SU-DHL-6 (cell line): Measurements from ENCODE around the gene GRAMD2B.

Experiments used
- H2AFZ ChIP-seq: fragments of 200-600 bp; sonication (generic); 2 replicates; pipeline ENCODE4 v1.6.1; 2014; ENCODE audit warnings: low read depth, mild to moderate bottlenecking, moderate library complexity, mixed read lengths, antibody characterized with exemption, low read length; ENCODE audit not compliant: severe bottlenecking
- H3F3A ChIP-seq: fragments of 200-600 bp; shearing (Covaris generic); 2 replicates; pipeline ENCODE4 v1.6.0; 2016; ENCODE audit warnings: antibody characterized with exemption, mild to moderate bottlenecking; ENCODE audit not compliant: insufficient read depth
- H3K27ac ChIP-seq: fragments of 200-600 bp; sonication (generic); 2 replicates; pipeline ENCODE4 v1.5.1; 2016; ENCODE audit warnings: low read depth, mild to moderate bottlenecking, low read length, moderate library complexity, mixed read lengths
- H3K27me3 ChIP-seq: fragments of 200-600 bp; sonication (generic), shearing (Covaris generic); 2 replicates; pipeline ENCODE4 v1.6.0; 2014; ENCODE audit warnings: mild to moderate bottlenecking, low read length
- H3K36me3 ChIP-seq: fragments of 200-600 bp; sonication (generic); 2 replicates; pipeline ENCODE4 v1.6.1; 2014; ENCODE audit warnings: mild to moderate bottlenecking, low read length, mixed read lengths
- H3K4me2 ChIP-seq: fragments of 300-600, 200-600 bp; shearing (Covaris generic), sonication (generic); 2 replicates; pipeline ENCODE4 v1.6.0; 2014; ENCODE audit warnings: low read length, low read depth, mild to moderate bottlenecking; ENCODE audit not compliant: poor library complexity, severe bottlenecking
- H3K4me3 ChIP-seq: fragments of 200-600 bp; sonication (generic); 2 replicates; pipeline ENCODE4 v1.5.1; 2014; ENCODE audit warnings: antibody characterized with exemption, low read length, mild to moderate bottlenecking, mixed read lengths; ENCODE audit not compliant: insufficient read depth, poor library complexity, severe bottlenecking
- H3K79me2 ChIP-seq: fragments of 200-600 bp; sonication (generic); 2 replicates; pipeline ENCODE4 v1.6.1; 2014; ENCODE audit warnings: mild to moderate bottlenecking, low read length, moderate library complexity; ENCODE audit not compliant: insufficient read depth
- H3K9ac ChIP-seq: fragments of 200-600 bp; sonication (generic); 2 replicates; pipeline ENCODE4 v1.7.0; 2014; ENCODE audit warnings: mild to moderate bottlenecking, low read length
- H3K9me2 ChIP-seq: fragments of 200-600 bp; sonication (generic); replicated peaks from 2 replicates; pipeline ENCODE4 v1.6.1; 2014; ENCODE audit warnings: low read length; ENCODE audit not compliant: insufficient read depth
- H3K9me3 ChIP-seq: fragments of 200-600 bp; sonication (generic); 2 replicates; pipeline ENCODE4 v1.6.1; 2014; ENCODE audit warnings: low read length, mixed read lengths; ENCODE audit not compliant: insufficient read depth
- H4K20me1 ChIP-seq: fragments of 200-600 bp; sonication (generic); 2 replicates; pipeline ENCODE4 v1.6.1; 2014; ENCODE audit warnings: low read depth, mild to moderate bottlenecking, antibody characterized with exemption, low read length, moderate library complexity, mixed read lengths
- EZH2phosphoT487 ChIP-seq: fragments of 200-600 bp; sonication (generic), shearing (Covaris generic); conservative IDR thresholded peaks from 2 replicates; pipeline ENCODE4 v1.6.1; 2018; ENCODE audit warnings: mild to moderate bottlenecking, antibody characterized with exemption, low read length, moderate library complexity, mixed read lengths
- TF ChIP-seq, protein P1 (sequence below): fragments of 200-600 bp; sonication (generic); IDR thresholded peaks from one replicate; pipeline ENCODE4 v1.5.1; 2017; ENCODE audit warnings: antibody characterized with exemption, mild to moderate bottlenecking, low read length, moderate library complexity; ENCODE audit not compliant: insufficient read depth, poor library complexity, severe bottlenecking

The GRAMD2B gene

GRCh38 chr5:126494393-126494792 is 71.2 kb downstream of the GRAMD2B start:
- TF ChIP-seq, protein P1, sequence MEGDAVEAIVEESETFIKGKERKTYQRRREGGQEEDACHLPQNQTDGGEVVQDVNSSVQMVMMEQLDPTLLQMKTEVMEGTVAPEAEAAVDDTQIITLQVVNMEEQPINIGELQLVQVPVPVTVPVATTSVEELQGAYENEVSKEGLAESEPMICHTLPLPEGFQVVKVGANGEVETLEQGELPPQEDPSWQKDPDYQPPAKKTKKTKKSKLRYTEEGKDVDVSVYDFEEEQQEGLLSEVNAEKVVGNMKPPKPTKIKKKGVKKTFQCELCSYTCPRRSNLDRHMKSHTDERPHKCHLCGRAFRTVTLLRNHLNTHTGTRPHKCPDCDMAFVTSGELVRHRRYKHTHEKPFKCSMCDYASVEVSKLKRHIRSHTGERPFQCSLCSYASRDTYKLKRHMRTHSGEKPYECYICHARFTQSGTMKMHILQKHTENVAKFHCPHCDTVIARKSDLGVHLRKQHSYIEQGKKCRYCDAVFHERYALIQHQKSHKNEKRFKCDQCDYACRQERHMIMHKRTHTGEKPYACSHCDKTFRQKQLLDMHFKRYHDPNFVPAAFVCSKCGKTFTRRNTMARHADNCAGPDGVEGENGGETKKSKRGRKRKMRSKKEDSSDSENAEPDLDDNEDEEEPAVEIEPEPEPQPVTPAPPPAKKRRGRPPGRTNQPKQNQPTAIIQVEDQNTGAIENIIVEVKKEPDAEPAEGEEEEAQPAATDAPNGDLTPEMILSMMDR: no peak
- TF ChIP-seq EZH2phosphoT487: no peak
- H3K9ac ChIP-seq: no peak overlapping the region
- no peak overlapping the region for H3K27ac ChIP-seq
- no peaks in the 10 kb centered on the region for H3F3A ChIP-seq
- no peak overlapping the region for H3K4me3 ChIP-seq
- no peaks in the 10 kb centered on the region for H3K9me2 ChIP-seq
- no peaks in the 10 kb centered on the region for H3K79me2 ChIP-seq
- no peak overlapping the region for H3K4me2 ChIP-seq
- H2AFZ ChIP-seq: no peak overlapping the region
- H3K9me3 ChIP-seq: no peaks in the 10 kb centered on the region
- H4K20me1 ChIP-seq: no peaks in the 10 kb centered on the region
- no peaks in the 10 kb centered on the region for H3K27me3 ChIP-seq
- H3K36me3 ChIP-seq: no peaks in the 10 kb centered on the region

- Histone ChIP-seq H3F3A (no peaks in the 10 kb centered on the region), H3K27me3 (no peaks in the 10 kb centered on the region), H3K79me2 (no peaks in the 10 kb centered on the region), H3K4me3 (no peak overlapping the region), H2AFZ (no peak overlapping the region), H3K36me3 (no peaks in the 10 kb centered on the region), H3K9me2 (no peaks in the 10 kb centered on the region), H3K4me2 (no peak overlapping the region), H3K9me3 (no peaks in the 10 kb centered on the region), H3K9ac (no peak overlapping the region), H3K27ac (no peak overlapping the region), H4K20me1 (no peaks in the 10 kb centered on the region)
- TF ChIP-seq EZH2phosphoT487: no peak
- TF ChIP-seq, protein P1: no peak
Measured at GRCh38 chr5:126497506-126497905, 74.3 kb downstream of the GRAMD2B start.

DNA sequence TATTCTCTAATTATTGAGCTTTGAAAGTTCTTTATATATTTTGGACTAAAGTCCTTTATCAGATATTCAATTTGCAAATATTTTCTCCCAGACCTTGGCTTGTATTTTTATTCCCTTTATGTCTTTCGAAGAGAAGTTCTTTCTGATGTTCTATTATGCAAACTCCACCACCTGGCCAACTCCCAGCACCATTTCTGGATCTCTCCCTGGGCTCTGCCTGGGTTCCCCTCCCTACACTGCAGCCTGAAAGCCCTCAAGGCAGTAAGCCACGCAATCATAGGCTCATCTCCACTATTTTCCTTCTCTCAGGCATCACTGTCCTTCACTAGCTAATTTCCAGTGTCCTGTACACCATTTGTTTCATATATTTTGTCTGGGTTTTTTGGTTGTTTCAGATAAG is 76.1 kb downstream of the GRAMD2B start:
- Histone ChIP-seq H3K4me3 (no peak overlapping the region), H3K9ac (no peak overlapping the region), H4K20me1 (no peaks in the 10 kb centered on the region), H3K9me2 (no peaks in the 10 kb centered on the region), H3K36me3 (no peaks in the 10 kb centered on the region), H3F3A (no peaks in the 10 kb centered on the region), H3K4me2 (no peak overlapping the region), H2AFZ (peak overlapping the region; percentile 24), H3K27me3 (no peaks in the 10 kb centered on the region), H3K9me3 (no peaks in the 10 kb centered on the region), H3K79me2 (no peaks in the 10 kb centered on the region), H3K27ac (no peak overlapping the region)
- no peak for TF ChIP-seq EZH2phosphoT487
- TF ChIP-seq, protein P1: no peak

DNA sequence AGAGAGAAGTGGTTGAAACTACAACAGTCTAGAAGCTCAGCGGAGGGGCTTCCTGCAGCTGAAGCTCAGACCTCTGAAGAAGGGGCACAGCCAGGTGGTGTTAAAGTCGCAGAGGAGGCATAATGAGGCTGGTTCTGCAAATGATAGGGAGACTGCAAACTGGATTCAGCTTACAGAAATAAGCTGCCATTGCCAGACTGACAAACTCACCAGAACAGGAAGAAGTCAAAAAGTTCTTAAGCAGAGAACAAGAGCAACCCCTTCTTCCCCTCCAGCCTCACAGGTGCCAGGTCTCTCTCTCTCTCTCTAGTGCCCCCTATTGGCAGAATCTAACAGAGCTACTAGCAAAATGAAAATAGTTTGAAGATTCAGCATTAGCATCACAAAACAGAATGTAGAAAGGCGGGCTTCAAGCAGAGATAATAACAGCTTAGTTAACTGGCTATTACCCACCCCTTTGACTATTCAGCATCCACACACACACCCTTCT is 76.7 kb downstream of the GRAMD2B start:
- no peak overlapping the region for H3K4me2 ChIP-seq
- no peaks in the 10 kb centered on the region for H4K20me1 ChIP-seq
- H3K36me3 ChIP-seq: no peaks in the 10 kb centered on the region
- no peaks in the 10 kb centered on the region for H3K79me2 ChIP-seq
- no peak overlapping the region for H3K9ac ChIP-seq
- TF ChIP-seq, protein P1: peak; percentile 61
- no peak for TF ChIP-seq EZH2phosphoT487
- no peaks in the 10 kb centered on the region for H3K9me2 ChIP-seq
- no peaks in the 10 kb centered on the region for H3K27me3 ChIP-seq
- no peaks in the 10 kb centered on the region for H3F3A ChIP-seq
- no peak overlapping the region for H3K27ac ChIP-seq
- H2AFZ ChIP-seq: peak overlapping the region; percentile 24
- no peak overlapping the region for H3K4me3 ChIP-seq
- H3K9me3 ChIP-seq: no peaks in the 10 kb centered on the region
